SK-N-SH (cell line): ENCODE results near the gene STAT1.

Experiments
- CTCF ChIP-seq: fragments of 200-600 bp; sonication (generic); IDR thresholded peaks from 2 replicates; pipeline ENCODE4 v1.6.1; 2017; ENCODE audit warnings: antibody characterized with exemption, mild to moderate bottlenecking, moderate library complexity
- ELF1 ChIP-seq: IDR thresholded peaks from 2 replicates; pipeline ENCODE4 v1.4.0; 2012
- JUND ChIP-seq: IDR thresholded peaks from 2 replicates; pipeline ENCODE4 v1.4.0; 2012
- RFX5 ChIP-seq: IDR thresholded peaks from 2 replicates; pipeline ENCODE4 v1.6.1; 2012; ENCODE audit warnings: mild to moderate bottlenecking, improper control_type of control experiment, low read length
- SIN3A ChIP-seq: IDR thresholded peaks from 2 replicates; pipeline ENCODE4 v1.6.1; 2012; ENCODE audit warnings: low read depth, mild to moderate bottlenecking, low read length, moderate library complexity, borderline replicate concordance
- TEAD4 ChIP-seq: IDR thresholded peaks from 2 replicates; pipeline ENCODE4 v1.4.0; 2012; ENCODE audit warnings: mild to moderate bottlenecking, borderline replicate concordance; ENCODE audit not compliant: insufficient read depth

DNA sequence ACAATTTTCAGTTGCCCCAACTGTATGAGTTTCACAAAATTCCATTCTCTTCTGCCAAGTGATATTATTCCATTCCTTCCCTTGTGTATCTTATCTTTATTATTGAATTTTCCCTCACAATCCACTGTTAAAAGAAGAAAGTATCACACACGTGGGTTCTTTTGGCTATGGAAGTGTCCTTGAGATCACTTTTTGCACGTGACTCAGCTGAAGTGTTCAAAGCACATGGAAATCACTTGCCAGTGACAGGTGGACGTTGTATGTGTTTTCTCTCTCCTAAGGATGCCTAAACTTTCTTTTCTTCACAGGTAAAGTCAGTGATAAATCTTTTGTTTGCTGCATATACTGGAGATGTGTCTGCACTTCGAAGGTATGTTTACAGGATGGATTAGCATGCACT, 60.7 kb downstream of the STAT1 start:
- no peak for TF ChIP-seq TEAD4
- no peak for TF ChIP-seq CTCF
- TF ChIP-seq JUND = no peak
- TF ChIP-seq SIN3A = no peak
- no peak for TF ChIP-seq ELF1
- TF ChIP-seq RFX5 = no peak
